ENCODE data around the gene HECW1.

- TF ChIP-seq CTCF (IDR thresholded peaks at IDR 0.05) (no peak), POLR2A (IDR thresholded peaks at IDR 0.05) (no peak)
Observed at GRCh38 chr7:43482679-43483252, 370.3 kb downstream of the HECW1 start.

Data from heart left ventricle (tissue), 13 donors.